Measurements from ENCODE around the gene CCR6. TPM values are rescaled to one million over a fixed set of nuclear protein-coding genes. Genes with fewer than 3 reads are reported as not detected.

The CCR6 gene
- total RNA-seq, 2 donors from 2014 or later = not detected

DNA sequence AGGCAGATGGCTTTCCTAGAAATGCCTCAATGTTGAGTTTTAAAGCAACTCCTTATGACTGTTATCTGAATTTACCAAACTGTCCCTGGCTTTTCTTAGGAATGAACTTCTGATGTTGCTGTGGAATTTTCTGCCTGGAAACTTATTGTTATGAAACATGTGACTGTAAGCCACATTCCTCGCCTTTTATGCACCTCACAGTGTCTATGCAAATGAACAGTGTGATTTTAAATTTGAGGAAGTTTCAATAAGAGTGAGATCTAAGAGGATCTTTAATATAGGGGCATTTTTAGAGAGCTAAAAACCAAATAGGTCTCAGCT is 2.4 kb upstream of the CCR6 start:
- H3K27me3 ChIP-seq (ENCODE audit: control insufficient read depth, insufficient read depth, low read length, poor library complexity, severe bottlenecking) = no peaks in the 10 kb centered on the region
- H3K36me3 ChIP-seq (ENCODE audit: control insufficient read depth, insufficient read depth, low read length) = no peaks in the 10 kb centered on the region
- TF ChIP-seq, protein P1, sequence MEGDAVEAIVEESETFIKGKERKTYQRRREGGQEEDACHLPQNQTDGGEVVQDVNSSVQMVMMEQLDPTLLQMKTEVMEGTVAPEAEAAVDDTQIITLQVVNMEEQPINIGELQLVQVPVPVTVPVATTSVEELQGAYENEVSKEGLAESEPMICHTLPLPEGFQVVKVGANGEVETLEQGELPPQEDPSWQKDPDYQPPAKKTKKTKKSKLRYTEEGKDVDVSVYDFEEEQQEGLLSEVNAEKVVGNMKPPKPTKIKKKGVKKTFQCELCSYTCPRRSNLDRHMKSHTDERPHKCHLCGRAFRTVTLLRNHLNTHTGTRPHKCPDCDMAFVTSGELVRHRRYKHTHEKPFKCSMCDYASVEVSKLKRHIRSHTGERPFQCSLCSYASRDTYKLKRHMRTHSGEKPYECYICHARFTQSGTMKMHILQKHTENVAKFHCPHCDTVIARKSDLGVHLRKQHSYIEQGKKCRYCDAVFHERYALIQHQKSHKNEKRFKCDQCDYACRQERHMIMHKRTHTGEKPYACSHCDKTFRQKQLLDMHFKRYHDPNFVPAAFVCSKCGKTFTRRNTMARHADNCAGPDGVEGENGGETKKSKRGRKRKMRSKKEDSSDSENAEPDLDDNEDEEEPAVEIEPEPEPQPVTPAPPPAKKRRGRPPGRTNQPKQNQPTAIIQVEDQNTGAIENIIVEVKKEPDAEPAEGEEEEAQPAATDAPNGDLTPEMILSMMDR (conservative IDR thresholded peaks at IDR 0.05) = no peak
- 94 to 100% methylated on average over 1 of the region's 1 CpG for WGBS, 2 experiments (ENCODE audit: insufficient coverage in 1 of 2, insufficient read length in 1 of 2)
- no peaks in the 10 kb centered on the region for H3K4me1 ChIP-seq (ENCODE audit: control insufficient read depth, insufficient read depth, low read length)
- Mint-ChIP-seq H3K4me3 (no peak overlapping the region), H3K9me3 (peaks cover 13% of the 10 kb centered on the region), H3K27ac (no peak overlapping the region), H3K36me3 (ENCODE audit: low read depth) (no peaks in the 10 kb centered on the region), H3K4me1 (peaks cover 8% of the 10 kb centered on the region), H3K27me3 (ENCODE audit: insufficient read depth) (no peaks in the 10 kb centered on the region)
- H3K27ac ChIP-seq (ENCODE audit: low read depth, low read length) = no peak overlapping the region
- H3K9ac ChIP-seq (ENCODE audit: extremely low read depth, low read length, poor library complexity, severe bottlenecking) = no peak overlapping the region
- no peak overlapping the region for H3K4me3 ChIP-seq (ENCODE audit: low read length)
- no peak for DNase-seq
- H3K9me3 ChIP-seq (ENCODE audit: control insufficient read depth, low read length) = peaks cover 3% of the 10 kb centered on the region

DNA sequence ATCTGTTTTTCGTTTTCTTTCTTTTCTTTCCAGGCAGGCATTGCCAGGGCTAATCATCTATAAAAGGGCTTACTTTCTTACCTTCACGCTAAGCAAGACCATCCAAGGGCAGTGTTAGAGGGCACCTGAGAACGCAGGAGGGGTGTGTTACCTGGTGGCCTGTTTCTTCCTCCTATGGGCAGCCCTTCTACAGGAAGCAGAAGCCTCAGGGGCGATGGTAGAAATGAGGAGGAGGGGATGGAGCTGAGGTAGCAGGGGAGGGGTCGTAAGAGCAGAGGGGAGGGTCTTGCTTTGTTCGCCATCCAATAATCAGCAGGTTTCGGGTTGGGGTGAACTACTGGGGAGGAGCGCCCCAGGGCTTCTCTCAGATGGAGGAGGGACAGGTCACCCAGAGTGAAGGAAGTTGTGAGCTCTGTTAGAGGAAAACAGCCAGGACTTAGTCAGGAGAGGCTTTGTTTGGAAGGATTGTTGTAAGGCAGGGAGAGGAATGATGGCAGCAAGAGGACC is 1.5 kb upstream of the CCR6 start:
- Mint-ChIP-seq H3K27ac (no peak overlapping the region), H3K9me3 (peaks cover 13% of the 10 kb centered on the region), H3K4me3 (no peak overlapping the region), H3K36me3 (ENCODE audit: low read depth) (no peaks in the 10 kb centered on the region), H3K27me3 (ENCODE audit: insufficient read depth) (no peaks in the 10 kb centered on the region), H3K4me1 (peaks cover 5% of the 10 kb centered on the region)
- H3K4me1 ChIP-seq (ENCODE audit: control insufficient read depth, insufficient read depth, low read length) = no peaks in the 10 kb centered on the region
- 91 to 96% methylated on average over 6 to 8 of the region's 8 CpGs for WGBS, 2 experiments (ENCODE audit: insufficient coverage in 1 of 2, insufficient read length in 1 of 2)
- TF ChIP-seq, protein P1 (conservative IDR thresholded peaks at IDR 0.05) = no peak
- DNase-seq = no peak
- no peak overlapping the region for H3K4me3 ChIP-seq (ENCODE audit: low read length)
- no peaks in the 10 kb centered on the region for H3K27me3 ChIP-seq (ENCODE audit: control insufficient read depth, insufficient read depth, low read length, poor library complexity, severe bottlenecking)
- H3K9me3 ChIP-seq (ENCODE audit: control insufficient read depth, low read length) = peaks cover 3% of the 10 kb centered on the region
- H3K27ac ChIP-seq (ENCODE audit: low read depth, low read length) = no peak overlapping the region
- H3K9ac ChIP-seq (ENCODE audit: extremely low read depth, low read length, poor library complexity, severe bottlenecking) = no peak overlapping the region
- H3K36me3 ChIP-seq (ENCODE audit: control insufficient read depth, insufficient read depth, low read length) = no peaks in the 10 kb centered on the region

DNA sequence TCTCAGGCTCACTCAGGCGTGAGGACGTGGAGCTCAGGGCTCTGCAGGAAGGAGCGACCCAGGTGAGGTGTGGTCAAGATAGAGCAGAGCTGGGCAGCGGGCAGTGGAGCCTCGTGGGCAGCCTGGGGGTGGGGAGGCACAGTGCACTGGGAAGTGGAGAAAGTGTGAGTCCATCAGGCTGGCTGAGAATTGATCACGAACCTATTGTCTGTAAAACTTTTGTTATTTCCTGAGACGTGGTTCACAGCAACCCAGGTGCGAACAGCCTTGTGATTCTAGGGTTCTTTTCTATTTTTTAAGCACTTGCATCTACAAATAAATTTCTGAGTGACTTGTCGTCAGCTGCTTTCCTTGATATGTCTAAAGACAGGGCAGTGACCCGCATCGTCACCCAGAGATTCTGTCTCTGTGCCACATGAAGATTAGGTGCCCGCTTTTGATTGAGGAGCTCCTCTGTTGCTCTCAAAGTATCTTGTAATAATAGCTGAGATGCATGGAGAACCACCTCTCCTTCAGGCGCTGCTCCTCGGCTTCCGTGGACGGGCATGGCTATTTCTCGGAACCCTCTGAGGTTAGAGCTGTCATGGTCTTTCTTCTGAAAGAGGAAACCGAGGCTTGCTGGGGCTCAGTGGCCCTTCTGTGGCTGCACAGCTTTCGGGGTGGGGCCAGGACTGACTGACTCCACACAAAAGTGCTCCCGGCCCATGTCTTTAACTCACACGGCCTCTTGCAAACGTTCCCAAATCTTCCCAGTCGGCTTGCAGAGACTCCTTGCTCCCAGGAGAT is 662 bp upstream of the CCR6 start:
- Histone ChIP-seq H3K9me3 (ENCODE audit: control insufficient read depth, low read length) (peaks cover 3% of the 10 kb centered on the region), H3K27me3 (ENCODE audit: control insufficient read depth, insufficient read depth, low read length, poor library complexity, severe bottlenecking) (no peaks in the 10 kb centered on the region), H3K4me3 (ENCODE audit: low read length) (no peak overlapping the region), H3K27ac (ENCODE audit: low read depth, low read length) (no peak overlapping the region), H3K9ac (ENCODE audit: extremely low read depth, low read length, poor library complexity, severe bottlenecking) (no peak overlapping the region), H3K4me1 (ENCODE audit: control insufficient read depth, insufficient read depth, low read length) (no peaks in the 10 kb centered on the region), H3K36me3 (ENCODE audit: control insufficient read depth, insufficient read depth, low read length) (no peaks in the 10 kb centered on the region)
- Mint-ChIP-seq H3K27ac (no peak overlapping the region), H3K4me1 (peaks cover 5% of the 10 kb centered on the region), H3K4me3 (no peak overlapping the region), H3K36me3 (ENCODE audit: low read depth) (no peaks in the 10 kb centered on the region), H3K27me3 (ENCODE audit: insufficient read depth) (no peaks in the 10 kb centered on the region), H3K9me3 (peaks cover 13% of the 10 kb centered on the region)
- DNase-seq = no peak
- TF ChIP-seq, protein P1 (conservative IDR thresholded peaks at IDR 0.05) = no peak
- WGBS, 2 experiments (ENCODE audit: insufficient coverage in 1 of 2, insufficient read length in 1 of 2) = 91 to 93% methylated on average over 23 of the region's 23 CpGs

Measured in endodermal cell (in vitro differentiated cells).